ENCODE results near the gene SEPTIN2.
"Not testable (repeated sequence)": the region's sequence is repeated elsewhere in the genome, so short reads cannot be mapped to it uniquely, and the experiment has no call there.

Gene SEPTIN2

DNA sequence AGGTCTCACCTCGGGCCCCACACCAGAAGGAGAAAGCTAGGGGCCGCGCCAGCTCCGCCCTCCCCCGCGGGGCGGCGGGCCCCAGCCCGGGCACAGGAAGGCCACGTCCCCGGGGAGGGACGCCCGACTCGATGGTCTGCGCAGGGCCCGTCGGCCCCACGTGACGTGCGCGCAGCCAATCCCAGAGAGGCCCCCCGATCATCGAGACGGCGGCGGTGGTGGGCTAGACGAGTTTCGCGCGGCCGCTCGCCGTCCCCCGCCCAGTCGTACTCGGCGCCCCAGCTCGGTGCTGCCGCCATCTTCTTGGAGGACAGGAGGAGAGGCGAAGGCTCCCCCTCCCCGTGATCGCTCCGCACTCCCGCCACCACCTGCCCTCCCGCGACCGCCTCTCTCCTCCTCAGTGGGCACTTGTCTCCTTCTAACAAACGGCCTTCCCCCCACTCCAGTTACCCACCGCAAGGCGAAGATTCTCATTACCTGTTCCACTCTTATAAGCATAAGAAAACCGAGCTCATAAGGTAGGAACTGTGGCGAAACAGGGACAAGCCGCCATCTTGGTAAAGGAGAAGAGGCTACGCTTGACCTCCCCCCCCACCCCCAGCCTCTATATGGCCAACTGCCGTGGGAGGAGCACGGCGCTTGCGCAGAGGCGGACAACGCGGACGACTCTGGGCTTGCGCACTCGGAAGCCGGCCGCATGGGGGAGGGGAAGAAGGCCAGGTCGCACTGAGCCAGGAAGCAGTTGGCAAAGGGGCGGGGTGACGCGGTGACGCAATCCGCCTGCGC lies 439 bp upstream of the SEPTIN2 start, which contains the start of gene HDLBP:
Gene HDLBP, minus strand, starts transcription at position 580 of the 786 bp plus-strand sequence. CDS start 48,803 bp downstream, outside the sequence.
- peak; percentile 100 for DNase-seq

DNA sequence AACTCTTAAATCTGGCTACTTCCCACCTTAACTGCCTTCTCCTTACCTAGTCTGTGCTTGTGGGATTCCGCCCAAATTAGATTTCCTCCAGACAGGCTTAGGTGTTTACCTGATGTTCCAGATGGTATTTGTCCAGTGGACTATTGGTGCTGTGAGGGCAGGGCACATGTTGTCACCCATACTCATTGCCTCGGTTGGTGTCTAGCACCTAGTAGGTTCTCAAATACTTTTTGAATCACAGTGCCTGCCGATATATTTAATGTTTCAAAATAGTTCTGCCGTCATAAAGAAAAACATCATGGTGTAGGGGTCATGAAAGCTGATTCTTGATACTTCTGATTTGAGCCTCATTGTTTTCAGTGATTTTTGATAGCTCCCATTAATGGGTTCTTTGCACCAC lies 1.1 kb downstream of the SEPTIN2 start:
- DNase-seq, result no peak

DNA sequence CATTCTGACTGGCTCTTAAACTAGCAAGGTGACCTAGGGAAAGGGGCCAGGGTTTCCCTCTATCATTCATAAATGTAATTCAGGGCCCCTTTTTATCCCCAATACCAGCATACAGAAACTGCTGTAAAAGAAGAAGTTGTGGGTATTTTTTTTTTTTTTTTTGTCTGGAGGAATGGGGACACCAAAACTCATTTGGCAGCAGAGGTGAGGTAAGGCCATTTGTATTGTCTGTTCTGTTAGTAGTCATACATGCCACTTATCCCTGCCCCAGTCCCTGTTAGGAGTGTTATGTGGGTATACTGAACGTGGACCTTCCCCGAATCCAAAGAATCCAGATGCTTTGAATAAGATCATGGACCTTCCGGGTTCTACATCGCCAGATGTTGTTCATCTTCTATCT lies 1.7 kb downstream of the SEPTIN2 start:
- DNase-seq, result no peak

DNA sequence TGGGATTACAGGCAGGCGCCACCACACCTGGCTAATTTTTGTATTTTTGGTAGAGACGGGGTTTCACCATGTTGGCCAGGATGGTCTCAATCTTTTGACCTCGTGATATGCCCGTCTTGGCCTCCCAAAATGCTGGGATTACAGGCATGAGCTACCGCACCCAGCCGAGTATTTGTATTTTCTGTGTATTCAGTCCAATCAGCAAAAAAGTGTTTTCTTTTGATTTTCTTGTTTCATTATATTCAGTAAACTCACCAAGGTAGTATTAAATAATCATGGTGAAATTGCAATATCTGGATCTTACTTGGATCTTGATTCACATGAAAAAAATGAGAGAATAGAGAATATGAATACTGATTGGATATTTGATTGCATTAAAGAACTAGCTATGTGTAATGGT lies 3.1 kb downstream of the SEPTIN2 start:
- not testable (repeated sequence) for DNase-seq

DNA sequence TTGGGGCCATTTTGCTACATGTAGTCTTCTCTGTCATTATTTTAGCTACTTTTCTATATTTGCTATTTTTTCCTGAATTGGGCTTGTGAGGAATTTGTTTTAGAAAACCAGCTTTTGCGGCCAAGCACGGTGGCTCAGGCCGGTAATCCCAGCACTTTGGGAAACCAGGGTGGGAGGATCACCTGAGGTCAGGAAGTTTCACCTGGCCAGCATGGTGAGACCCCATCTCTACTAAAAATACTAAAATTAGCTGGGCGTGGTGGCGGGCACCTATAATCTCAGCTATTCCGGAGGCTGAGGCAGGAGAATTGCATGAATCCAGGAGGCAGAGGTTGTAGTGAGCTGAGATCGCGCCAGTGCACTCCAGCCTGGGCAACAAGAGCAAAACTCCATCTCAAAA lies 4.7 kb downstream of the SEPTIN2 start:
- DNase-seq, result no peak

DNA sequence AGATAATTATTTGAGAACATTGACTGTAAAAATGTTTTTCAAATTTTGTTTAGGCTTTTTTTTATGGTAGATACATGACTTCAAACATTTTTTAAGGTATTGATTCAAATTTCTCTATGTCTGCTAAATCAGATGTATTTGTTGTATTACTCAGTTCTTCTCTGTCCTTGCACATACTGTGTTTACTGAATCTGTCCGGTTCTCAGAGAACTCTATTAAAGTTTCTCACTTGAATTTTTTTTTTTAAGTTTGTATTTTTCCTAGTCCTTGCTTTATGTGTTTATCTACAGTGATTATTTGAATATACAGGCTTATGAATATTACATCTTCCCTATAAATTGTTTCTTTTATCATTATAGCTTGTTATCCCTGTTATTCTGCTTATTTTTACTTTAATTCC lies 5.3 kb downstream of the SEPTIN2 start:
- DNase-seq, result no peak

DNA sequence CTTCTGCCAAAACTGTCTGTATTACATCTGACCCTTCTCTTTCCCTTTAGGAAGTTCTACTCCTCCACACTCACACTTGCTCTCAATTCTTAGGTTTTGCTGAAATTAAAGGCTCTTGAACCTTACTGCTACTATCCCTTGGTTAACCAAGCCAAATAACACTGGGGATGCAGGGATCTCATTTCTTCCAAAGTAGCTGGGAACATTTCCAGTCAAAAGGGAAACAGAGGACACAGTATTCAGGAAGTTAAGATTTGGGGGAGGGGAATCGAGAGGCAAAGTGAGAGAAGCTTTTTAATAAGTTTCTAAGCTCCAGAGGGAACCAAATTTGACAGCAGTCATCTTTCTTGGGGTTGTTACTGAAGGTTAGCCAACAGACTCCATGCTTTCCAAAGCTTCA lies 6.2 kb downstream of the SEPTIN2 start:
- no peak for DNase-seq

DNA sequence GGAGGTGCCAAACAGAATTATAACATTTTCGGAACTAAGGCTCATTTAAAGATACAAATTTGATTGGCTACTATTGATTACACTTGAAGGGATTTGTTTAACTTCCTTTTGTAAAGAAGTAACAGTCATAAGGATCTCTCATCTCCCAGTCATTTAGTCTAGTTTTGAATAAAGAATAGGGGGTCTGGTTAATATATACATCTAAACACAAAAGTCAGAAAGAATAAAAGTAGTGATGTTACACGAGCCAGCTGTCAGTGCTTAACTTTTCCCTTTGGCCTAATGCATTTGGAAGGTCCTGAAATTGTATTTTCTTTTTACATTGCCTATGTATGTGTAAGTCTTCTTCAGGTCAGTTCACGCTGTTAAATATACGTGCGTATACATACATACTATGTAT lies 8.1 kb downstream of the SEPTIN2 start:
- no peak for DNase-seq

DNA sequence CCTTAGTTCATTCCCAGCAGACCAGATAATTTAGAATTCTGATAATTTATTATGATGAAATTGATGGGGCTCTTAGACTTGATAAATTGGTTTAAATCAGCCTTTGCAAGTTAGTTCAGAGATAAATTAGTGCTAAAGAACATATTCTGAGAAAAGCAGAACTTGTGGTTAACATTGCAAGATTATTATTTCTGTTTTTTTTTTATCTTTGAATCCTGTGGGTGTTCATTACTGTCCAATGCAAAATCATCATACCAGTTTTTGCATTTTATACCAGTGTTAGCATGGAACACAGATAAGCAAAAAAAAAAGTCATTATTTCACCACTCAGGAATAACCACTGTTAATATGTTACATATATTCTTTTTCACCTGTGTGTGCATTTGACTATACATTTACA lies 9.1 kb downstream of the SEPTIN2 start:
- DNase-seq, result no peak

DNA sequence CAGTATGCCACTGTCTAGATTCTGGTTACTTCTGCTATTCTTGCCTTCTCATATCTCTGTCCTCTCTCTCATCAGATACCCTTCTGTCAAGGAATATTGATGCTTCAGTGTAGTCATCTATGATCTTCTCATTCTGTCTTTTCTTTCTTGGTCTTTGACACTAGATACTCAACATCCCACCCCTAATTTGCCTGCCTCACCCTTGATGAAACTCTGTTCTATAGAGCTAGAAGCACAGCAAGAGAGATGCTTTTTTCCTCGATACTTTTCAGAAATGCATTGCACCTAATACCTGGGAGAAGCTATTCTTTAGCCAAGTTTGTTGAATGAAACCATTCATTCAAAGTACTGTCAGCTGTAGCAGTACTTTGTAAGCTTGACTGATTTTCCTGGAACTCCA lies 9.5 kb downstream of the SEPTIN2 start:
- no peak for DNase-seq

DNA sequence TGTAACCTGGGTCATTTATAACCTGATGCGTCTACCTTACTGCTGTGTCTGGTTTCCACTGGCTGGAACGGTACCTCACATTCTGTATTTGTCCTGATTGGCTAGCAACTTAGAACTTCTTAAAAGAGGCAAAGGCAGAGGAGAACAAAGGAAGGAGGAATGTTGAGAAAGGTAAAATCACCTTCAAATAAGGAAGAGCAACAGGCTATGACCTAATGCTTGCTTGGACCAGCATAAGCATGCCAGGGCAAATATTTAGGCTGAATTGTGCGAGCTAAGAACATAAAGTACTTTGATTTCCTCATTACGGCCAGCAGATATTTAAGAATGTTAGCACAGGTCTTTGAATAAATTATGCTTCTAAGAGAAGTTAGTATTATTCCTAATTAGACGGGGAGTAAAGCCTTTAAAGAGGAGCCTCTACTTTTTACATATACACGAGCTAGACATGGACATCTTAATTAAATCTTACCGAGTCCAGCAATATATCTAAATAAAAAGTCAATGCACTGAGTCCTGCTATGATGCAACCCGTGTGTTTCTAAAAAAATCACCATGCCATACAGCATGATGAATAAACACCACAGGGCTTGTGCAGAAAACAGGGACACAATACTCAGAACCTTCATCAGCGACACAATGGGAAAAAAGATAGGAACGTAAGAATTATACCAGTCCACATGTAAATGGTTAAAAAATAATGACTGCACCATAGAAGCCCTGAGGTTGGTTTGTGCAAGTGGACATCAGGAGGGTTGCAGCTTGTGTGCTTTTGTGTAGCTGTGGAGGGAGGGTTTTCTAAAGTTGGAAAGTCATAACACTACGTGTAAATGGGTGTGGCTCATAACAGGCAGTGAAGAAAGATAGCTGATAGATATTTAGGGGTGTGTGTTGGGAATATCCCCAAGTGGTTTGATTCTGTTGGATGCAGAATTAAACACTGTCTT lies 14.2 kb downstream of the SEPTIN2 start:
- DNase-seq, result no peak

DNA sequence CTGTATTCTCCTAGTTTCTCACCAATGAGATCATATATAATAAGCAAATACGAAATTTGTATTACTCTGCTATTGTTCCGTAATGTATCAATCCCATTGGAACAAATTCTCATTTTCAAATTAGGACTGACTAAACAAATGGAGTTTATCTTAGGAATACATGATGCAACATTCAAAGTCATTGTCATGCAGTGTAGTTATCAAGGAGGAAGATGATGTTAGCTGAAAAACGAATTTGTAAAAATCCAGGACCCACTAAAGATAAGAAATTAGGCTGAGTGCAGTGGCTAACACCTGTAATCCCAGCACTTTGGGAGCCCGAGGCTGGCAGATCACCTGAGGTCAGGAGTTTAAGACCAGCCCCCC lies 14.9 kb downstream of the SEPTIN2 start:
- no peak for DNase-seq

DNA sequence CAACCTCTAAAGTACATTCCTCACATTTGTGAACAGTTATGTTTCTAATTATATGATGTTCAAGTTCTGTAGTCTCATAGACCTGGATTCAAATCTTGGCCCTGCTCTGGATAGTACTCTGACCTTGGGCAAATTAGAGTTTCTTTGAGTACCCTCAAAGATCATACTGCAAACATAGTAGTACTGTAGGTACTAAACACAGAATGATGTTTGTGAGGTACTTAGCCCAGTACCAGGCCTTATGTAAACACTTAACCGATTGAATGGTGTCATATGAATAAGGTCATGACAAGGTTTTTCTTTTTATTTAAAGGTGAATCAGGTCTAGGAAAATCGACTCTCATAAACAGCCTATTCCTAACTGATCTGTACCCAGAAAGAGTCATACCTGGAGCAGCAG lies 19.1 kb downstream of the SEPTIN2 start:
- DNase-seq, result no peak

DNA sequence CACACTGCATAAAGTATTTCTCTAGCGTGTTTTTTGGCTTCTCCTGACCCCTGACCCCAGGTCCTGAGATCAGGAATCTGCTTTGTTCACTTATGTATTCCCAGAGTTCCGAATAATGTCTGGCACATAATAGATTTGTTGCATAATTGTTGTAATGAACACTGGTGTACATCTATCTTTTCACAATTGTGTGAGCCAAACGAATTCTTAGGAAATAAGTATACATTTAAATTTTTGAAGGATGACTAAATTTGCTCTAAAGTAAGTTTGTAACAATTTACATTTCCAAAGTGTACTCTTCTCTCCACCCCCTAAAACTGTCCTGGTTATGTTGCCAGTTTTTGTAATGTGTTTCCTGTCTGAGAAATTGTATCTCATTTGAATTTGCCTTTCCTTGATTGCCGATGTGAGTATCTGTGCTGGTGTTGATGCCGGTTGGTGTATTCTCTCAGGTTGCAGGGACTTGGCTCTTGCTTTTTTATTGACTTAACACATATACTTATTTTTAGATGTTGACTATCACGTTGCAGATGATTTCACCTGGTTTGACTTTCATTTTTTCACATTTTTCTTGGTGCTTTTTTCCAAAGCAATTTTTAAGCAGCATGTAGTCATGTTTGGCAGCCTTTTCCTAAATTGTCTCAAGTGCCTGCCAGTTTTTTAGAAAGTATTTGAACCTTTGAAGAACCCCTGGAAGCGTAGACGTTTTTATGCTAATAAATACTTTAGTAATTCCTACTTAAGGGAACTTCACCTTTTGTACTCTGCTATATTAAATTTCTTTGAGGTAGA lies 24.3 kb downstream of the SEPTIN2 start:
- DNase-seq, result no peak

DNA sequence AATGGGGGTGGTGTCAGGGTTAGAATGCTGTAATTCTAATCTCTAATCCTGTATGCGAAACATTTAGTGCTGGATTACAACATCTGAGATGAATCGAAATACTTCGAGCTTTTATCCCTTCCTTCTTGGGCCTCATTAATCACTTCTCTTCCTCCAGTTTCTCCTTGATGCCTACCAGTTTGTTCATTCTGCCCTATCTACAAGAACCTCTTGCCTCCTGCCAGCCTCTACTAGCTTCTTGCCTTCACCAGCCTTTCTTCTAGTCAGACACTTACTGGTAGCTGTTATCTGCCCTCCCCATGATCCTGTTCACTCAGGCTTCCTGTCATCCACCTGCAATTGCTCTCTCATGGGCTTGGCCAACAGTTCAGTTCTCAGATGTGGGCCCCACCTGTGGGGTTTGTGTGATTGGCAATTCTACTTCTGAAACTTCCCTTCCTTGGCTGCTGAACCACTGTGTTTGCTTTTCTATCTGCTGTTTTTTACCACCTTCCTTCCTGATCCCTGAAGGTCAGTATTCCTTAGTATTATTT lies 25.0 kb downstream of the SEPTIN2 start:
- no peak for DNase-seq

DNA sequence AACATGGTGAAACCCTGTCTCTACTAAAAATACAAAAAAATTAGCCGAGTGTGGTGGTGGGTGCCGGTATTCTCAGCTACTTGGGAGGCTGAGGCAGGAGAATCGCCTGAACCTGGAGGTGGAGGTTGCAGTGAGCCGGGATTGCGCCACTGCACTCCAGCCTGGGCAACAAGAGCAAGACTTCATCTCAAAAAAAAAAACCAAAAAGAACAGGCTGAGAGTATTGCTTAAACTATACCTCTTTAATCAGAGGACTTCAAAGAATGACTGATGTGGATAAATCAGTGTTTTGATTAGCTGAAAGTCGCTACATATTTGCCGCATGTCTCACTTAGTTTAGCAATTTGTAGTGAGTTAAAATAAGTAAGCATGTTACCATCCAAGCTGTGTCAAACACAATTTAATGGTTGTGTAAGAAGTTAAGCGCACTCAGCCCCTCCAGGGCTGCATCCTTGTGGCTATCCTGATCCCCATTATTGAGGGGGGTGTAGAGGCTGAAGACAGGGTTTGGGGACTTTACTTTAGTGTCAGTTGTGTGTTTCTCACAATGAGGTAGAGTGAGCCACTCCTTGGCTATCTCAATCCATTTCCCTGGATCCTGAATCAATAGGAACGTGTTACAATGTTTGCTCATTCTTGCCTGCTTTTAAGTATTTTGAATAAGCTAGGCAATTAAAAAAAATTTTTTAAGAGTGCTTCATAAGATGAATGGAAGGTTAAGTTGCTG lies 29.4 kb downstream of the SEPTIN2 start:
- DNase-seq, result no peak

DNA sequence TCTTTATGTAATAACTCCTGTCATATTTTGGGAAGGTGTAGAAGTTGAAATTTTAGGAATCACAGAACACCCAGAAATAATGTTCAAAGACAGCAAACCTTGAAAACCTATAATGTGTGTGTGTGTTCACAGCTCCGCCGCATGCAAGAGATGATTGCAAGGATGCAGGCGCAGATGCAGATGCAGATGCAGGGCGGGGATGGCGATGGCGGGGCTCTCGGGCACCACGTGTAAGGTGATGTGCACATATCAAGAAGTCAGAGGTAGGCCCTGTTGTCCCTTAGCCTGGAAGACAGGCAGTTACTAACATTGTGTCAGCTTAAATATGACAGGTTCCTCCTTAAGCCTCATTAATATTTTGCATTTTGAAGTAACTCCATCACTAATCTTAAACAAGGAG lies 34.2 kb downstream of the SEPTIN2 start:
- DNase-seq, result no peak

DNA sequence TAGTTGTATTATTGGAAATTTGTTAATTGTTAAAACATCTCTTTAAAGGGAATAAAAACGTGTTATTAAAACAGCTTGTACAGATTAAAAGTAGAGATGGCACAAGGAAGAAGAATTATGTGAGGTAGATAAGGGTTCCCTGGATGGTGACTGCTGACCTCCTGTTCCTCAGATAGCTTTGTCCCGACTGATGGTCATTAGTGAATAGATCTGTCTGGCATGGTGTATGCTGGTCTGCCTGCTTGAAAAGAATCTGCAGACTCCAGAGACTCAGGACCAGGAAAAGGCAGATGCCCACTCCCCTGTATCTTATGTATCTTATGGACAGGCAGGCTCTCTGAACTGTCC lies 34.8 kb downstream of the SEPTIN2 start:
- DNase-seq, result no peak

DNA sequence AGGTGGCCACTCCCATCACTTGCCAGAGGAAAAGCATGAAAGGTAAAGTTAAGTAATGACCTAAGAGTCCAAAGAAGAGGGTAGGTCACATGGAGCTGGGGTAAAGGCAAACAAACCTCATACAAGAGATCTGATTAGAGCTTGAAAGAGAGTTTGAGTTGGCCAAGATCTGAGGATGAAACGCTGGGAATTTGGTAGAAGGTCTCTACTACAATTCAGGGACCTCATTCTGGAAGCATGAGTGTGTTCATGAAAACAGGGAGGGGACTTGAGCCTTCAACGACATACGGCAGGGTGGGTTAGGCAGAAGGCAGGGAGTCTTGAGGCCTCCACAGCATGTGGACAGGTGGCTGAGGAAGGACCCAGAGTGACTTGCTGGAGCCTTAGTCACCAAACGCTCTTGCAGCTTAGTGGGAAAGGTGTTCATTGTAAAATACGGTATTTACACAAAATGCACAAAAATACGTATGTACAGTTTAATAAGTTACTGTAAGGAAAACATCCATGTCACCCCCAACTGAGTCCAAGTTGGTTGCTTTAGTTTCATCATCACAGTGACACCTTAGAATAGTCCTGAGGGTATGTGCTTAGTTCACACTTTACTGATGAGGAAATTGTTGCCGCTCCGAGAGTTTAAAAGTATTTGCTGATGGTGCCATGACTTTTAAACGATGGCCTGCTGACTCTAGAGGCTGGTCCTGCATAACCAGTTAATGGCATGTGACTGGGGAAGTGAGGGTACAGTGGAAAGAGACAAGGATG lies 35.3 kb downstream of the SEPTIN2 start:
- no peak for DNase-seq

DNA sequence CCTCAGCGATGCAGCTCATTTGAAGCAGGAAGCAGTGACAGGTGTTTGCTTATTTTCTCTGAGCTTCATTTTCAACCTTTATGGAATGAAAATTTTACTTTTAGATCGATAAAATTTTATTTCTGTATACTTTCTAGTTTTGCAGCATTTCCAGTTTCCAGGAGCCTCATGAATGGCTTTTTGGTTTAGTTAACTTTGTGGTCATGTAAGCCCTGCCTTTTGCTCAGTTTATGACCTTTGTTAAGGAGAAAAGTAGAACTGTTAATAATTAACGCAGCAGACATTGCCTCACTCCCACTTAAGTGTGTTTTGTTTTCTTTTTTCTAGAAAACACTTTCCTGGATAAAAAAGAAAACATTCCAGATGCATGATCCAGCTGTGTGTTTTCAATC lies 35.9 kb downstream of the SEPTIN2 start:
- DNase-seq, result no peak

DNA sequence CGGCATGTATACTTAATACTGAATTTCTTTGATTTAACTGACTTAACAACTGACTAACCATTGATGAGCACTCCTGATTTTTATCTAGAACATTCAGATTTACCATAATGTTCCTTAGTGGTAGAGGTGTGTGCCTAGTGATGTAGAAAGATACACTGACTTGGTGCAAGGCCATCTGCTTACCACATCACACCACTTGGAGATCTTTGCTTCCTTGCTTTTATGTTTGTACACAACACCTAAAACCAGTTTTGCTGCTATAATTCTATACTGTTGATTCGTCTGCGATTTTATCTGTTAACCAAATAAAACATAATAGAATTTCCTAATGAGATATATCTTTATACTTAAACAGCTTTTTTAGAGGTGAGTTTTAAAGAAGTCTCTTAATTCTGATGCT lies 36.5 kb downstream of the SEPTIN2 start:
- no peak for DNase-seq
